ENCODE results near the gene BCL2L2. TPM values are rescaled to one million over a fixed set of nuclear protein-coding genes. Genes with fewer than 3 reads are reported as not detected.

BCL2L2 gene
- total RNA-seq, 2 experiments from 2014 or later: 1.1 to 1.3 TPM

GRCh38 chr14:23339506-23340268 lies 33.1 kb downstream of the BCL2L2 start:
- DNase-seq (no peak), ATAC-seq (no peak)
- H3K4me3 Mint-ChIP-seq: no peak overlapping the region
- H3K27me3 Mint-ChIP-seq: peaks cover 19% of the 10 kb centered on the region
- H3K9me3 Mint-ChIP-seq: peaks cover 2% of the 10 kb centered on the region
- TF ChIP-seq, protein P1, sequence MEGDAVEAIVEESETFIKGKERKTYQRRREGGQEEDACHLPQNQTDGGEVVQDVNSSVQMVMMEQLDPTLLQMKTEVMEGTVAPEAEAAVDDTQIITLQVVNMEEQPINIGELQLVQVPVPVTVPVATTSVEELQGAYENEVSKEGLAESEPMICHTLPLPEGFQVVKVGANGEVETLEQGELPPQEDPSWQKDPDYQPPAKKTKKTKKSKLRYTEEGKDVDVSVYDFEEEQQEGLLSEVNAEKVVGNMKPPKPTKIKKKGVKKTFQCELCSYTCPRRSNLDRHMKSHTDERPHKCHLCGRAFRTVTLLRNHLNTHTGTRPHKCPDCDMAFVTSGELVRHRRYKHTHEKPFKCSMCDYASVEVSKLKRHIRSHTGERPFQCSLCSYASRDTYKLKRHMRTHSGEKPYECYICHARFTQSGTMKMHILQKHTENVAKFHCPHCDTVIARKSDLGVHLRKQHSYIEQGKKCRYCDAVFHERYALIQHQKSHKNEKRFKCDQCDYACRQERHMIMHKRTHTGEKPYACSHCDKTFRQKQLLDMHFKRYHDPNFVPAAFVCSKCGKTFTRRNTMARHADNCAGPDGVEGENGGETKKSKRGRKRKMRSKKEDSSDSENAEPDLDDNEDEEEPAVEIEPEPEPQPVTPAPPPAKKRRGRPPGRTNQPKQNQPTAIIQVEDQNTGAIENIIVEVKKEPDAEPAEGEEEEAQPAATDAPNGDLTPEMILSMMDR (IDR thresholded peaks at IDR 0.05): no peak
- CTCF ChIA-PET: interaction anchor here (0.9 to 3.1 kb wide), 2 partner anchors 12 to 40 kb away, joined by 3 to 12 read pairs; no protein-coding TSS in a partner anchor
- no peak overlapping the region for H3K27ac Mint-ChIP-seq
- intact Hi-C loops (cut with micrococcal nuclease): no loop called here
- POLR2A ChIA-PET: no interaction called here
- H3K36me3 Mint-ChIP-seq (ENCODE audit: low read depth): peaks cover 3% of the 10 kb centered on the region
- H3K4me1 Mint-ChIP-seq (ENCODE audit: low read depth): no peaks in the 10 kb centered on the region

DNA sequence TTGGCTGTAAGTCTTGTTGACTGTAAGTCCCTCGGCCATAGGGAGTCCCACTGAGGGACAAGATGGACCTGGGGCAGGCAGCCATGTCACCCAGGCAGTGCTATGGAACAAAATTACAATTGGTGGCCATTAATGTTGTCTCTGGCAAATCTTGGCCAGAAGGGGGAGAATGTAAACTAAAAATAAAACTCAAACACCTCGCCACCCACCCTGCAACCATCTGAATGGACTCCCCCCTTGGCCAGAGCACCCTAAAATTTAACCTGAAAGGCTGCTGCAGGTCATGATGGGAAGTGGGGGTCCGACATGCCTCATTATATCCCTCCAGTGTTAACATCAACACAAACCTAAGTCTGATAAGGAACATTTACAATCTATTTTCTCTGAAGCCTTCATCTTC lies 37.8 kb downstream of the BCL2L2 start:
- DNase-seq: no peak
- CTCF ChIA-PET: interaction anchor here (1.3 kb wide), 1 partner anchor 36 kb away, joined by 8 read pairs; no protein-coding TSS in a partner anchor
- intact Hi-C loops (cut with micrococcal nuclease): no loop called here

GRCh38 chr14:23345987-23346692 lies 39.5 kb downstream of the BCL2L2 start:
- no peaks in the 10 kb centered on the region for H3K4me1 Mint-ChIP-seq (ENCODE audit: low read depth)
- POLR2A ChIA-PET: interaction anchor here (1.2 to 1.5 kb wide), 2 partner anchors 34 to 44 kb away, joined by 3 read pairs; partner anchors contain the start of gene PPP1R3E
- ATAC-seq (no peak), DNase-seq (no peak)
- intact Hi-C loops (cut with micrococcal nuclease): no loop called here
- H3K9me3 Mint-ChIP-seq: no peaks in the 10 kb centered on the region
- TF ChIP-seq, protein P1 (IDR thresholded peaks at IDR 0.05): no peak
- H3K4me3 Mint-ChIP-seq: no peak overlapping the region
- H3K27ac Mint-ChIP-seq: no peak overlapping the region
- H3K36me3 Mint-ChIP-seq (ENCODE audit: low read depth): no peaks in the 10 kb centered on the region
- peaks cover 7% of the 10 kb centered on the region for H3K27me3 Mint-ChIP-seq
- CTCF ChIA-PET: interaction anchor here (1.1 to 1.9 kb wide), 4 partner anchors 12 to 122 kb away, joined by 3 to 8 read pairs (median 5); no protein-coding TSS in a partner anchor

More for the DNA sequence above, 37.8 kb downstream of the BCL2L2 start:
- H3K4me1 Mint-ChIP-seq (ENCODE audit: low read depth): no peaks in the 10 kb centered on the region
- no peak for ATAC-seq
- H3K4me3 Mint-ChIP-seq: no peak overlapping the region
- peaks cover 2% of the 10 kb centered on the region for H3K9me3 Mint-ChIP-seq
- TF ChIP-seq, protein P1 (IDR thresholded peaks at IDR 0.05): no peak
- no peak overlapping the region for H3K27ac Mint-ChIP-seq
- H3K36me3 Mint-ChIP-seq (ENCODE audit: low read depth): peaks cover 3% of the 10 kb centered on the region
- H3K27me3 Mint-ChIP-seq: peaks cover 4% of the 10 kb centered on the region
- POLR2A ChIA-PET: interaction anchor here (0.7 kb wide), 1 partner anchor 22 kb away, joined by 3 read pairs; no protein-coding TSS in a partner anchor

DNA sequence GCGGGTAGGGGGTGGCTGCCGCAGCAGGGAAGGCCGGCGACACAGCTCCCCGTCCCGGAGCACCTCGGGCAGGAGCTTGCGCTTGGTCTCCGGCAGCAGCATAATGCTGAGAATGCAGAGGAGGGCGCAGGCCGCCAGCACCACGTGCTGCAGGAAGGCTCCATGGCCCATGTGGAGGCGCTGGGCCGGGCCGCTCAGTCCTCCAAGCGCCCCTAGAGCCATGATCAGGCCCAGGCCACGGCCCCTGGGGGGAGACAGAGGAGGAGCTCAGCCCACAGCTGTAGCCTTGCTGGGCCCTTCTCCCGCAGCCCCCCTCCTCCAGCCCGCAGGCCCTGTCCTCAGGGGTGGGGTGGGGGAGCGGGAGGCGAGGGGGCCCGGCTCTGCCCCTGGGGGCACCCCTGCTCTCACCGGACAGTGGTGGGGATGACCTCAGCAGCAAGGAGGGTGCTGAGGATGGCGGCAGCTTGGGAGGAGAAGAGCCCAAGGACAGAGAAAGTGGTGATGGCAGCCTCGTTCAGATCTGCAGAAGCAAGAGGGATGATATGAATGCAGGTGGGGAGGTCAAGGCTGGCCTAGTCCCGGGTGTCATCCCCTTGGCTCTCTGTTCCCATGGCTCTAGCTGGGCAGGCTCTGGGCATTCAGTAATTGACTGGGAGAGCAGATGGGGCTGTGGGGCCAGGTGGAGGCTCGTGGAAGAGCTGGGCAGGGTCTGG lies 40.2 kb downstream of the BCL2L2 start:
- H3K4me1 Mint-ChIP-seq (ENCODE audit: low read depth): peaks cover 2% of the 10 kb centered on the region
- H3K27me3 Mint-ChIP-seq: peaks cover 10% of the 10 kb centered on the region
- DNase-seq (no peak), ATAC-seq (no peak)
- ChIA-PET POLR2A (interaction anchor here (1.5 kb wide), 1 partner anchor 33 kb away, joined by 3 read pairs; no protein-coding TSS in a partner anchor), CTCF (interaction anchor here (1.2 to 1.9 kb wide), 2 partner anchors 18 to 33 kb away, joined by 3 to 6 read pairs; no protein-coding TSS in a partner anchor)
- no peaks in the 10 kb centered on the region for H3K36me3 Mint-ChIP-seq (ENCODE audit: low read depth)
- no peak overlapping the region for H3K27ac Mint-ChIP-seq
- intact Hi-C loops (cut with micrococcal nuclease): no loop called here
- no peak overlapping the region for H3K4me3 Mint-ChIP-seq
- TF ChIP-seq, protein P1 (IDR thresholded peaks at IDR 0.05): no peak
- H3K9me3 Mint-ChIP-seq: no peaks in the 10 kb centered on the region

Data from activated CD8-positive, alpha-beta T cell treated with anti-CD3 and anti-CD28 coated beads for 36 hours (primary cell).